Lung microvascular endothelial cell (primary cell): ENCODE results near the gene MMP27. TPM values are rescaled to one million over a fixed set of nuclear protein-coding genes. Genes with fewer than 3 reads are reported as not detected.
"Not testable (repeated sequence)": the region's sequence is repeated elsewhere in the genome, so short reads cannot be mapped to it uniquely, and the experiment has no call there.

Experiments used
- DNase-seq, 2 donors: peaks; one replicate each; pipeline versions ENCODE4 v3.0.0 to v3.0.0-alpha.2; 2010; ENCODE audit warnings: low read depth in 2 of 2
- total RNA-seq: library from RNA; depleted of rRNA; stranded (reverse); fragments of >200 nt; gene quantifications from 2 replicates; pipeline ENCODE4 v1.2.1, GENCODE V29; 2014

Gene MMP27, protein sequence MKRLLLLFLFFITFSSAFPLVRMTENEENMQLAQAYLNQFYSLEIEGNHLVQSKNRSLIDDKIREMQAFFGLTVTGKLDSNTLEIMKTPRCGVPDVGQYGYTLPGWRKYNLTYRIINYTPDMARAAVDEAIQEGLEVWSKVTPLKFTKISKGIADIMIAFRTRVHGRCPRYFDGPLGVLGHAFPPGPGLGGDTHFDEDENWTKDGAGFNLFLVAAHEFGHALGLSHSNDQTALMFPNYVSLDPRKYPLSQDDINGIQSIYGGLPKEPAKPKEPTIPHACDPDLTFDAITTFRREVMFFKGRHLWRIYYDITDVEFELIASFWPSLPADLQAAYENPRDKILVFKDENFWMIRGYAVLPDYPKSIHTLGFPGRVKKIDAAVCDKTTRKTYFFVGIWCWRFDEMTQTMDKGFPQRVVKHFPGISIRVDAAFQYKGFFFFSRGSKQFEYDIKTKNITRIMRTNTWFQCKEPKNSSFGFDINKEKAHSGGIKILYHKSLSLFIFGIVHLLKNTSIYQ
- not detected in 2 replicates for total RNA-seq

DNA sequence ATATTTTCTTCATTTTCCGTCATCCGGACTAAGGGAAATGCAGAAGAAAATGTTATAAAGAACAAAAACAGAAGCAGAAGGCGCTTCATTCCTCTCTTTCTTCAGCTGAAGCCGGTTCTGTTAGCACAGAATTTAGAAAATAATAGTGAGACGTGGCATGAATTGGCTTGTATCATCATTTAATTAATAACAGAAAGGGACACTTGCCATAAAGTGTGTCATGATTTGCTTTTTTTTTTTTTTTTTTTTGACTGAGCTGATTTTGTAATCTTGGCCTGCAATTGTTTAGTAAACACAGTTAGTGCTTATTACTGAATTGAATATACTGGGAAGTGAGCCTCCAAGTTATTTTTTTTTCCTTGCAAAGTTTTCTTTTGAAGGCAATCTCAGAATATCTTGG lies at the start of gene MMP27:
Gene MMP27, minus strand, starts transcription at position 144 of the 400 bp plus-strand sequence. Its CDS starts 55 bp downstream, at position 89.
- no peak for DNase-seq

DNA sequence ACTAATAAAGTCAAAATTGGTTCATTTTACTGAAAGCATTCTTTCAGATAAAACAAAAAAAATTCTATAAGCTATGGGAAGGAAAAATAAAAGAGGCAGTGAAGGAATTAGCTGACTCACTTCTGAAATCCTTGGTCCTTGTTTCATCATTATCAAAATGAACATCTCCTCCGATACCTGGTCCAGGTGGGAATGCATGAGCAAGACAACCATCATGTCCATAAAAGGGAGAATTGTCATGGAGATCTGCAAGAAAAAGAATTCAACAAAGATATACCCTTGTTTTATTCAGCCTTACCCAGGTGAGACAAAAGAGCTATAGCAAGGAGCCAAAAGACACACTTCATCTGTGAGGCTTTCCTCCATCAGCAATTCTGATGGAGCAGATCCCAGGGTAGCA lies 47.7 kb upstream of the MMP27 start:
- DNase-seq: no peak

DNA sequence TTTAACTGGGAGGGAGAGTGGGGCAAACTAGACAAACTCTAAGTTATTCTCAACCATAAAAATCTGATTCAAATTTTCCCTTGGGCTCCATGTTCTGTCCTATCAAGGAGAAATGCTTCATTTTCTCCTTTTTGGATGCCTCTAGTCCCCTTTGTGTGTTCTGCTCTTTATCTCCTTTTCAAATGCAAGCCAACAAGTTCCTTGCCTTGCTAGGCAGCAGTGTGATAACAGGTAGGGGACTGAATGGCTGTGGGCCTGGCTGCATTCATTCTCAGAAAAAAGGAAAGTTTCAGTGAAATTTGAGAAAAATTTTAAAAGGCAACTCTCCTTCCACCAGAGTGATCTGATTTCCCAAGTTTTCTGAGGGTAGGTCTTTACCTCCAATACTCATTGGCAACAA lies 46.1 kb upstream of the MMP27 start:
- DNase-seq: no peak

DNA sequence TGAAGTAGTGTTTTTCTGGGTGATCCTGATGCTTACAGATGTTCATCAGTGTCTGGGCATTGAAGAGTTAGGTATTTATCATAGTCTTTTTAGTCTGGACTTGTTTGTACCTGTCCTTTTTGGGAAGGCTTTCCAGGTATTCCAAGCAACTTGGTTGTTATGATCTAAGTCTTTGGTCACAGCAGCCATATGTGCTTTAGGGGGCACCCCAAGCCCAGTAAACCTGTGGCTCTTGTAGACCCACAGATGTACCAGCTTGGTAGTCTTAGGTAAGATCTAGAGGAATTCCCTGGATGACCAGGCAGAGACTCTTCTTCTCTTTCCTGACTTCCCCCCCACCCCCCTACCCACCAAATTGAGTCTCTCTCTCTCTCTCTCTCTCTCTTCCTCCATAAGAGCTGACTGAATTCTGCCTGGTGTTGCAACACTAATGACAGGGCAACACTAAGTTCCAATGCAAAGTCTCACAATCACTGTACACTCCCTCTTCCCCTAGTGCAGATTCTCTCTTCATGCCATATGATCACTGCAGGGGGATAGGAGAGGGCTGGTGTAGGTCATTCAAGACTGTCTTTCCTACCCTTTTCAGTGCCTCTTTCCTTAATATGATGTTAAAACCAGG lies 43.6 kb upstream of the MMP27 start:
- no peak for DNase-seq

DNA sequence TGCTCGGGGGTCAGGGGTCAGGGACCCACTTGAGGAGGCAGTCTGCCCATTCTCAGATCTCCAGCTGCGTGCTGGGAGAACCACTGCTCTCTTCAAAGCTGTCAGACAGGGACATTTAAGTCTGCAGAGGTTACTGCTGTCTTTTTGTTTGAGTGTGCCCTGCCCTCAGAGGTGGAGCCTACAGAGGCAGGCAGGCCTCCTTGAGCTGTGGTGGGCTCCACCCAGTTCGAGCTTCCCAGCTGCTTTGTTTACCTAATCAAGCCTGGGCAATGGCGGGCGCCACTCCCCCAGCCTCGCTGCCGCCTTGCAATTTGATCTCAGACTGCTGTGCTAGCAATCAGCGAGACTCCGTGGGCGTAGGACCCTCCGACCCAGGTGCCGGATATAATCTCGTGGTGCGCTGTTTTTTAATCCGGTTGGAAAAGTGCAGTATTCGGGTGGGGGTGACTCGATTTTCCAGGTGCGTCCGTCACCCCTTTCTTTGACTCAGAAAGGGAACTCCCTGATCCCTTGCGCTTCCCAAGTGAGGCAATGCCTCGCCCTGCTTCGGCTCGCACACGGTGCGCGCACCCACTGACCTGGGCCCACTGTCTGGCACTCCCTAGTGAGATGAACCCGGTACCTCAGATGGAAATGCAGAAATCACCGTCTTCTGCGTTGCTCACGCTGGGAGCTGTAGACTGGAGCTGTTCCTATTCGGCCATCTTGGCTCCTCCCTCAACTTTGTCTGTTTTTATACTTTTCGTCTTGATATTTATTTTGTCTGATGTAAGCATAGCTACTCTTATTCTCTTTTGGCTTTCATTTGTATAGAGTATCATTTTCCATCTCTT lies 41.4 kb upstream of the MMP27 start:
- not testable (repeated sequence) for DNase-seq

DNA sequence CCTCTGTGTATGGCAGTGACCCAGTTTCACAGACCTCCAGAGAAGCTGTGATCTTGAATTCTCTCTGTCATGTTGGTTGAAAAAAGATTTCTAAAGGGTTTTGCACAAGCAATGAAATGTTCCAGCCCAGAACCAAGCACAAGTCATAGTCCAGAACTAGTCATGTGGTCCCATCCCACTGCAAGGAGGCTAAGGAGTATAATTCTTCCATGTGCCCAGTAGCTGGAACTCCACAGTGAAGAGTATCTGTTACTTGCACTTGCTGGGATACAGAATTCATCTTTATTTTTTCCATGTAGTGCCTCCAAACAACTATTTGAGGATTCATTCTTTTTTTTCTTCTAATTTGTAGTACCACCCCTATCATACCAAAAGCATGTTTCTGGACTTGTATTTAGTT lies 29.1 kb upstream of the MMP27 start:
- no peak for DNase-seq

DNA sequence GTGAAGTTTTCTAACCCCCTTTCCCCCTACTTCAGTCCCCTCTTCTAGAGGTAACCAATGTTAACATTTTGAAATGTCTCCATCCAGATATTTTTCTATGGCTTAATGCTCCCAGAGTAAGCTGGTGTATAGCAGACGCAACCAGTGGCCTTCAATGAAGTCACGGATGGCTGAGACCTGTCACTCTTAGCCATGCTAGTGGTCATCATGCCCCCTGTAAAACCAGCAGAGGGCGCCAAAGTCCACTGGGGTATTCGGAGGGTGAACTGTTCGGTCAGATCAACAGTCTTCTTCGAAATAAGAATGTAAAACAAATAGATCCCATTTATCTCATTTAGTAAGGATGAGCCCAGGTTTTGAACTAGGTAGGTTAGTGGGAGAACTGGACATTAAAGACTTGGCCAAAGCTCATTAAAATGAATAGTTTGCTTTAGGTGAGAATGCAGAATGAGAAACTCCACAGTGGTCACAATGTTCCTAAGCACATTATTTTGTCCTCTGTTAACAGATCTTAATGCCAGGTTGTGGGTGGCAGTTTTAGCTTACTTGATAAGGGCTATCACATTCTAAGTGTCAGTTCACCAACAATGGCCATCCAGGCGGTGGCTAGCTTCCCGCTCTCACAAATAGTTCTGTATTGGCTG lies 27.8 kb upstream of the MMP27 start:
- peak; percentile 79 to 81 for DNase-seq

DNA sequence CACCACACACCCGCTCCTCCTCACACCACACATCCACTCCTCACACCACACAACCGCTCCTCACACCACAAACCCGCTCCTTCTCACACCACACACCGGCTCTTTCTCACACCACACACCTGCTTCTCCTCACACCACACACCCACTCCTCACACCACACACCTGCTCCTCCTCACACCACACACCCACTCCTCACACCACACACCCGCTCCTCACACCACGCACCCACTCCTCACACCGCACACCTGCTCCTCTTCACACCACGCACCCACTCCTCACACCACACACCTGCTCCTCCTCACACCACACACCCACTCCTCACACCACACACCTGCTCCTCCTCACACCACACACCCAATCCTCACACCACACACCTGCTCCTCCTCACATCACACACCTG lies 25.4 kb upstream of the MMP27 start:
- peak; percentile 6 to 8 for DNase-seq

DNA sequence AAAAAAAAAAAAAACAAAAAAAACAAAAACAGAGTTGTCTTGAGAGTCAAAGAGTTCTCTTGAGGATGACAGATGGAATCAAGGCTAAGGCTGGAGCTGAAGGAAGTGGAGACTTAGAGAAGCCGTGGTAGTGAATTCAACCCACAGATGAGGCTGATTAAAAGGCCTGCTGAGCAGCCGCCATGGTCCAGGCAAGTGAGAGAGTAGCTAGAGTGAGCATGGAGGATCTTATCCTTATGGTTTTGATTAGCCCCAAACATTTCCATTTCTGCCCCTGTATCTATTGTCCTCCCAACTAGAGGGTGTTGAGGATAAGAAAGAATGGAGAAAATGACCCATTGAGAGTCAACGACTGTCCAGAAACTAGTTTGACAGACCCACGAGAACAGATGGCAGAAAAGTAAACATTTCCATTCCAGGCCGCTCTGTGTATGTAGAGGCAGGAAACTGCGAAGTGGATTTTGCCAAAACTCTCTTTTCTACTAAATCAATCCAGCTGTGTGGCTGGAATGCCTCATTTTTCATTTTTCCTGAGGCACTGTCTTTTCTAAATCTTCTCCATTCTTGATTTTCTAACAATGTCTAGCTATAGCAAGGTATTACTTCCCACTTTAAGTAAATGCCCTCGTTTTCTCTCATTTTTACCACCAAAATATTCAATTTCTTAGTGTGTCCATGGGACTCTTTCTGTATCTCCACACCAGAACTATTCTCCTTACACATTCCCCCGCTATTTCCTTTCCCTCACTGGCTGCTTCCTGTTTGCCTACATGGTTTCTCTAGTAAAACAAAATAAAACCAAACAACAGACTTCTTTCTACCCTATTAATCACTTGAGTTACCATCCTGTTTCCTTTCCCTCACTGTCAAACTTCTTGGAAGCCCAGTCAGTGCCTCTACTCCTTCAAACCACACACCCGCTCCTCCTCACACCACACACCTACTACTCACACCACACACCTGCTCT lies 24.6 kb upstream of the MMP27 start:
- peak; percentile 71 to 95 for DNase-seq

DNA sequence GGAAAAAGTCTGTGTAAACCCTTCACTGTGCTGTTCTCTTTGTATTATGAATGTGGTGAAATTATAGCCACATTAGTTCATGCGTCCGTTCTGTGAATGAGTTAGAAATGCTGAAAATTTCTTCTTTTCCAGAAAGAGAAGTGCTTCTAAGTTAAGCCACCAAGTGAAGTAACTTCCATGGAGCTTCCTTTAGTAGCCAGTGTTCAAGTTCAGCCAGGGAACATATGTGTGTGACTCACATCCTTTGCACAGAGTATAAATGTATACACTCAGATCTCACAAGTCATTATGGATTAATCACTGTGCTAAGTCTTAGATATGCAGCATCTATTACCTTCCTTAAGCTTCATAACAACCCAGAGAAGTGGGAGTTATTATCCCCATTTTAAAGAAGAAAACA lies 22.3 kb upstream of the MMP27 start:
- DNase-seq: peak; percentile 8 to 94

DNA sequence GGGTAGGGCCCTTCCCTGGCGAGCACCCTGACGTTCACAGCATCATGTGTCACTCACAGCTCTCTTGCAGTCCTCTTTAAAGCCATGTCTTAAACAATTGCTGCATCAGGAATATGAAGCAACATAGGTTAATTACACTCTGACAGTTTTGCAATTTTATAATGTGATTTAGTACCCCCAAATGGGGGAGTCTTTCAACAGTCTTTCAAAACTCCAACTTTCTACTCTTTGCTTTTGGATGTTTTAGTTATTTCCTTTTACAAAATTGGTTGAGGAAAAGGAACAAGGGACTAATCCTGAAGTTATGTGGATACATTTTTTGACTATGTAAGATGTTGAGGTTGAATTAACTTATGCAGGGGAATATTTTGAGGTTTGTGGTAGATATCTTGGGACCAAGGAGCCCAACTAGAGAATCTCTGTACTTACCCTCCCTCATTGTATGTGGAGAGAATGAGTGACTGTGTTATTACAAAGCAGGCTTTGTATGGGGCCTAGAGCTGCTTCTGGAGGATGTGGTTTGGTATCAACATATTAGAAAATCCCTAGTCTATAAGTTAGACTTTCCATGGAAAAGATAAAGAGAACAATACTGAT lies 19.4 kb upstream of the MMP27 start, which contains the start of gene MMP8:
Gene MMP8, minus strand, starts transcription at position 51 of the 597 bp plus-strand sequence. CDS start 99 bp downstream, outside the sequence.
- DNase-seq: no peak

DNA sequence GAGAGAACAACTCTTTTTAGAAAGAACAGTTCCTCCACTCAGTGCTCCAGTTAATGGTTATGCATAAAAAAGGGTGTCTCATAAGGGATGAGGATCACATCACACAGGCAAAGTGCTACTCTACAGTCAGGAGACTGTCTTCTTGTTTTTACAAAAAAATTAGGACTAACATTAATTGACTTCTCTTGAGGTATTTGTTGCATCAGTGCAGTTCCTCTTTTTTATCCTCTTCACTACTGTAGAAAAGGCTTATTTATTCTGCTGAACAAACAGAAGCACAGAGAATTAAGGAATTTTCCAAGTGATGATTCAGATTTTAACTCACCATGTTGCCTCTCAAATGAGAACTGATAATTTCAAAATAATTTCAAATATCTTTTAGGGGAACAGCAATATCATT lies 17.3 kb upstream of the MMP27 start:
- DNase-seq: no peak

DNA sequence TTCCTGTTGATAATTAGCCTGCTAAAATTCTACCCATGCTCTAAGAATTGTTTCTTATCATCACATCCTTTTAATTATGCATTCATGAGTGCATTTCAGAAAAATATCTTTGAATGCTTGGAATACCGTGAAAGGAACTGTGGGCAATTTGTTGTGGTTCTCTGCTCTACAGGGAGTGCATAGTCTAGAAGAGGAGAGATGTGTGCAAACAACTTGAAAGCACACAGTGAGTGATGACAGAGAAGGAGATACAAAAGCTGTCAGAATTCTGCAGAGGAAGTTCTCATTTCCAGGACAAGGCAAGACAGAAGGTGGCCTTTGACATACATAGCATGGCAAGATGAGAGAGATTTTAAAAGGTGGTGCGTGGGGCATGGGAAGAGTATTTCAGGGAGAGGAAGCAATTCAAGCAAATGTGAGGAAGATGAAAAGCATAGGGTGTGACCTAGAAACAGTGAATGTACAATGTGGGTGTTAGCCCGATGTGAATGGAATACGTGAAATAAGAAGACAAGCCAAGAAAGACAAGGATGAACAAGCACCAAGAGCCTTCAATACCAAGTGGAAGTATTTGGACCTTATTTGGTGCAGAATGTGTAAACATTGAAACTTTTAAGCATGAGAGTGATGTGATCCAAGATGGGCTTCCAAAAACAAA lies 14.2 kb upstream of the MMP27 start:
- DNase-seq: no peak

DNA sequence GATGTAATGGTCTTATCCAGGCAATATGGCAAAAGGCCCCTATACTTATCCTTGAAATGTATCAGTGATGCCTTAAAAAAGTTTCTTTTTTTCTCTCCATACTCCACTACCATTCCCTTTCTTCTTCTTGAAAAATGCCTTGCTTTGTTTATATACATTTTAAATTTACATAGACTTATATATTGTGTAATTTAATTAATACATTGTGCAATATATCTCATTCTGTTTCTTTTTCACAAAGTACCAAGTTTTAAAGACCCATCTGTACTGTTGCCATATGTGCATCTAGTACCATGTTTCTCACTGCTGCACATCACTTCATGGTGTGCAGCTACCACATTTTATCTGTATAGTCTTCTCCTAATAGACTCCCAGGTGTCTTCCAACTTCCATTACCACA lies 11.7 kb upstream of the MMP27 start:
- DNase-seq: no peak

DNA sequence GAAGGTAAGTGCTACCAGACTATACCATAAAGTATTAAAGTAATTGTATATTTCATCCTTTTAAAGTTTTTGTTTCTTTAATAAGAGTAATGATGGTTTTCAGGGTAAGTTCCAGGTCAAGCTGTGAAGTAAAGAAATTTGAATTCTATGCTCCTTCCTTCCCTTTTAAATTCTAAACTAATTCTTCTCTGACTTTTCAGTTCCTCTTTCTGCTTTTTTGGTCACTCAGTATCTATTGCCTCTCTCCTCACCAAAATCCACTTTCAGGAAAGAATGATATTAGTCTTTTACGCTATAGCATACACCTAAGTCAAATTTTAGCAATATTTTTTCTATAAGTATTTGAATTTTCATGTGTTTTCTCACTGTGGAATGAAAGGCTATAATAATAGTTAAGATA lies 11.0 kb upstream of the MMP27 start:
- no peak for DNase-seq

DNA sequence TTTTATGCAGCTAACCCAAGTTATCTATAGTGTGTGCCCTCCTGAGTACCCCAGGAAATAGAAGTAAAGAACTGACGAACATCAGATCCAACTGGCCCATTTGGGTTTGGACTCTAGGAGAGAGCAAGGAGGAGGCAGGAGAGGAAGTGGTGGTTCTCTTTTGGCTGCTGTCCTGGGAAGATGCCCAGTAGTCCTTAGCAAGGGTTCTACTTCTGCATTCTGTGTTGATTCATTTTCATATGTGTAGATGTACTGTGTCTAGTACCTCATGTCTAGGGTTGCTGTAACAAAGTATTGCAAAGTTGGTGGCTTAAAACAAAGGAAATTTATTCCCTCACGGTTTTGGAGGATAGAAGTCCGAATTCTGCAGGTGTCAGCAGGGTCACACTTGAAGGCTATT lies 6.6 kb upstream of the MMP27 start:
- DNase-seq: no peak

DNA sequence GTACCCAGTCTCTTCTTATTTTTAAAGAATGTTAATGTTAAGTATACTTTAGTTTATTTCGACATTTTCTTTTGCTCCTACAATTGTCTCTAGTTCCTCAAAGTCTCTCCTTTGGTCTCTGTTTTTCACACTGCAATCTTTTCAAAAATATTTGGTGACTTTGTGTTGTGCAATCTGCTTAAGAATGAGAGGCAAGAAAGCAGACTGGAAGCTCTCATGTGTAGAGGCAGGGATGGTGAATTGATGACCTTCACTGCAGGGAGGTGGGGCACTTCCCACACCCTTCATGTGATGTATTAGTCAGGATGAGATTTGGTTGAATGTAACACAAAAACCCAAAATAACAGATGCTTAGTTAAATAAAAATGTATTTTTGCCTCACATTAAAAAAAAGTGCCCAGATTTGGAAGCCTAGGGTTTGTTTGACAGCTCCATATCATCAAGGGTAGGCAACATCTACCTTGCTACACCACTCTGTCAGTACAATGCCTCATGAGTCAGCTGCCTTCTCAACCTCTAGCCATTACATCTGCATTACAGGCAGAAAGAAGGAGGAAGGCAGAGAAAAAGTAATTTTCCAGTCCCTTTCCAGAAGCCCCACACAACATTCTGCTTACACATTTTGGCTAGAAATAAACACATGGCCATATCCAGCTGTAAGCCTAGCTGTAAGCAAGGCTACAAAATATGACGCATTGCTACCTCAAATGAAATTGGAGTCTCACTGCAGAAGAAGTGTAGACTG lies 3.8 kb upstream of the MMP27 start:
- no peak for DNase-seq

DNA sequence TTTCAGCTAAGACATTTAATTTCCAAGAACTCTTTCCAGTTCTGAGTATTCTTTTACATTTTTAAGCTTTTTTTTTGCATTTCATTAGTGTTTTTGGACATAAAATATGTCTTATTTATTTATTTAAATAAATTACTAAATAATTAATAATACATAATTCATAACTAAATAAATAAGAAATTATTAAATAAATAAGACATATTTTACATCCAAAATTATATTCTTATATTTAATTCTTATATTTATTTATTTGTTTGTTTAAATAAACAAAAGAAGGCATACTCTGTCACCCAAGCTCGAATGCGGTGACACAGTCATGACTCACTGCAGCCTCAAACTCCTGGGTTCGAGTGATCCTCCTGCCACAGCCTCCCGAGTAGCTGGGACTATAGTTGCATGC lies 3.1 kb upstream of the MMP27 start:
- DNase-seq: no peak

DNA sequence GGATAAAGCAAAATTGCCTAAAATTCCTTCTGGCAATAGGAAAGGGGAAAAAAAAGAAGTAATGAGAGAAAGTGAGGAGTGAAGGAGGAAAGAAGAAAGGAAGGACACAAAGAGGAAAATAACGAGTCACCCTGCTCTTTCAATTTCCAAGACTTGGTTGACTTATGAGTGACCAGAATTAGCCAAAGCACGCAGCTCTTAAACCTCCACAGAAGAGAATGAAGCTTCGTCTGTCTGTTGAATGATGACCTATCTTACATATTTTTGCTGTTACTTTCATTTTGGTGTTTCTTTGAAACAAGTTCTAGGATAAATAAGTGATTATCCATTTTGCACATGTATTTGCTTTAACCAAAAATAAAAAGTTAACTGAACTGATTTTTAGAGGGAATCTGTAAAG lies 728 bp downstream of the MMP27 start:
- DNase-seq: no peak
